Mucosa of descending colon (tissue), 3 donors: ENCODE measurements around the gene HEMGN. TPM values are rescaled to one million over a fixed set of nuclear protein-coding genes. Genes with fewer than 3 reads are reported as not detected.

Experiments used
- ATAC-seq: fragments of 200-7000 bp; cut with Tn5 transposase; one replicate; pipeline ENCODE4 v1.9.1; 2020; ENCODE audit warnings: mild to moderate bottlenecking, moderate library complexity
- DNase-seq, 3 donors: peaks; one replicate each; pipeline ENCODE4 v3.0.0-alpha.2; 2020
- H3K36me3 ChIP-seq: fragments of 200-600 bp; one replicate; pipeline ENCODE4 v1.8.0; 2021; ENCODE audit warnings: low read depth, mild to moderate bottlenecking
- H3K4me1 ChIP-seq: fragments of 200-600 bp; one replicate; pipeline ENCODE4 v1.8.0; 2021; ENCODE audit warnings: low read depth, mild to moderate bottlenecking
- H3K4me3 ChIP-seq: fragments of 200-600 bp; one replicate; pipeline ENCODE4 v1.8.0; 2021; ENCODE audit warnings: mild to moderate bottlenecking
- H3K9me3 ChIP-seq: fragments of 200-600 bp; one replicate; pipeline ENCODE4 v1.8.0; 2021; ENCODE audit warnings: mild to moderate bottlenecking
- intact Hi-C, 2 donors: fragments of 100-400 bp; cut with DNase I in 1 of 2; cut with micrococcal nuclease in 1 of 2; formaldehyde crosslinking; loops; one replicate each; pipeline versions ENCODE4 v1.11.0 to v1.11.1; 2022; cut with DNase I, micrococcal nuclease
- long read RNA-seq, 2 donors: library from polyadenylated mRNA; unstranded; transcript quantifications; one replicate each; pipeline ENCODE4 v2.0.0, GENCODE V29; 2019 to 2021
- total RNA-seq, 3 donors: library from RNA; stranded (reverse); fragmentation: NEBNext Ultra II Directional in 2 of 3; extraction: Animal tissue kit (Norgen Biotek cat#: 25700) in 2 of 3; gene quantifications; one replicate each; pipeline versions ENCODE4 v1.2.1 to v1.2.4, GENCODE V29; 2021 to 2023
- TF ChIP-seq, protein P1 (sequence below): fragments of 200-600 bp; IDR thresholded peaks from one replicate; pipeline ENCODE4 v1.8.0; 2022; ENCODE audit warnings: antibody characterized with exemption, mild to moderate bottlenecking
- donor health status: DM: no; HTN: no; CAD: no; lungs with moderate emphysema.
- donor health status: DM: no; HTN: no; CAD: no.
- donor health status: DM: no; HTN: yes; CAD: no.

HEMGN gene, protein sequence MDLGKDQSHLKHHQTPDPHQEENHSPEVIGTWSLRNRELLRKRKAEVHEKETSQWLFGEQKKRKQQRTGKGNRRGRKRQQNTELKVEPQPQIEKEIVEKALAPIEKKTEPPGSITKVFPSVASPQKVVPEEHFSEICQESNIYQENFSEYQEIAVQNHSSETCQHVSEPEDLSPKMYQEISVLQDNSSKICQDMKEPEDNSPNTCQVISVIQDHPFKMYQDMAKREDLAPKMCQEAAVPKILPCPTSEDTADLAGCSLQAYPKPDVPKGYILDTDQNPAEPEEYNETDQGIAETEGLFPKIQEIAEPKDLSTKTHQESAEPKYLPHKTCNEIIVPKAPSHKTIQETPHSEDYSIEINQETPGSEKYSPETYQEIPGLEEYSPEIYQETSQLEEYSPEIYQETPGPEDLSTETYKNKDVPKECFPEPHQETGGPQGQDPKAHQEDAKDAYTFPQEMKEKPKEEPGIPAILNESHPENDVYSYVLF
- total RNA-seq: not detected
- long read RNA-seq, donor 1: 0 reads
- long read RNA-seq, donor 2: 0 reads

DNA sequence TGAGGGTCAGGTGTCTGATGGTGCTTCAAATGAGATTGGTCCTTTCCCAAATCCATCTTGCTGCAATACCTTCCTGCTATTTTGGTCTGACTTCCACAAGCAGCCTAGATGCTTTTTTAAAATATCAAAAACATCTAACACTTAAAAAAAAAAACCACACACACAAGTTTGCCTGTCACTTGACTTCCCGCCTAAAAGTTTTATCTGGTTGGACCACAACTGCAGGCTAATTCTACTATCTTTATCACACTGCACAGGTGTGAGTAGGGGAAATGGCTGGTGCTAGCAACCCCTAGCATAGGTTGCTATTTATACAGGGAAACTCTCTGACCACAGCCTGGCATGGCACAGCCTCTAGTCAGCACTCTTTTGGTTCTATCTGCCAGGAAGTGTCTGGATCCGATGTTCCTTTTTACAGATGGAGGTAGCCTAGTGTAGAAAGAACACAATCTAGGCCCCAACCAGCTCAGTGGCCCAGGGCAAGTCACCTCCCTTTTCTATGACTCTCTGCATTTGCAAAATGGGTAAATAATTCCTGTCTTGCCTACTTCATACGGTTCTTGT is at the start of gene HEMGN:
Gene HEMGN, minus strand, starts transcription at position 92 of the 564 bp plus-strand sequence. Its CDS starts 36 bp downstream, at position 56.
- Histone ChIP-seq H3K4me1 (no peaks in the 10 kb centered on the region), H3K4me3 (no peak within 1 kb of the TSS), H3K36me3 (no peaks in the 10 kb centered on the region), H3K9me3 (no peaks in the 10 kb centered on the region)
- intact Hi-C loops: no loop called here
- TF ChIP-seq, protein P1, sequence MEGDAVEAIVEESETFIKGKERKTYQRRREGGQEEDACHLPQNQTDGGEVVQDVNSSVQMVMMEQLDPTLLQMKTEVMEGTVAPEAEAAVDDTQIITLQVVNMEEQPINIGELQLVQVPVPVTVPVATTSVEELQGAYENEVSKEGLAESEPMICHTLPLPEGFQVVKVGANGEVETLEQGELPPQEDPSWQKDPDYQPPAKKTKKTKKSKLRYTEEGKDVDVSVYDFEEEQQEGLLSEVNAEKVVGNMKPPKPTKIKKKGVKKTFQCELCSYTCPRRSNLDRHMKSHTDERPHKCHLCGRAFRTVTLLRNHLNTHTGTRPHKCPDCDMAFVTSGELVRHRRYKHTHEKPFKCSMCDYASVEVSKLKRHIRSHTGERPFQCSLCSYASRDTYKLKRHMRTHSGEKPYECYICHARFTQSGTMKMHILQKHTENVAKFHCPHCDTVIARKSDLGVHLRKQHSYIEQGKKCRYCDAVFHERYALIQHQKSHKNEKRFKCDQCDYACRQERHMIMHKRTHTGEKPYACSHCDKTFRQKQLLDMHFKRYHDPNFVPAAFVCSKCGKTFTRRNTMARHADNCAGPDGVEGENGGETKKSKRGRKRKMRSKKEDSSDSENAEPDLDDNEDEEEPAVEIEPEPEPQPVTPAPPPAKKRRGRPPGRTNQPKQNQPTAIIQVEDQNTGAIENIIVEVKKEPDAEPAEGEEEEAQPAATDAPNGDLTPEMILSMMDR: no peak
- DNase-seq: no peak
- ATAC-seq: peak; percentile 71

DNA sequence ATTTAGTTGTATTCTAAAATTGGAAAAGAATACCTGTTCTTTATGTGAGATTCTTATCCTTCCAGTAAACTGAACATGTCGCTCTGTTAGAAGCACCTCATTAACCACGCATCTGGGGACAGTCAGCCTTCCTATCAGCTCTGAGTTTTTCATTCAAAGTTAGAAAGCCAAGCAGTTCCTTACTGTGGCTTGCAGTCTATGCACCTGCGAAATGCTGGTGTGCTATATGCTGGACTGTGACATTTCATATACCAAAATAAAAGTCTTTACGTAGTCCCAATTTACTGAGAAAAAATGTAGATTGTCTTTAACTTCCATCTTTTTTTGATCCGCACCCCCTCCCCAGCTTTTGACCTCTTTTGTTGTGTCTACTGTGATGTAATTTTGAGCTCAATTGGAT is 49.5 kb upstream of the HEMGN start:
- TF ChIP-seq, protein P1: no peak
- no peak overlapping the region for H3K4me3 ChIP-seq
- no peak for ATAC-seq
- peaks cover 47% of the 10 kb centered on the region for H3K4me1 ChIP-seq
- no peak for DNase-seq
- H3K36me3 ChIP-seq: no peaks in the 10 kb centered on the region
- no peaks in the 10 kb centered on the region for H3K9me3 ChIP-seq
- intact Hi-C loops: no loop called here

DNA sequence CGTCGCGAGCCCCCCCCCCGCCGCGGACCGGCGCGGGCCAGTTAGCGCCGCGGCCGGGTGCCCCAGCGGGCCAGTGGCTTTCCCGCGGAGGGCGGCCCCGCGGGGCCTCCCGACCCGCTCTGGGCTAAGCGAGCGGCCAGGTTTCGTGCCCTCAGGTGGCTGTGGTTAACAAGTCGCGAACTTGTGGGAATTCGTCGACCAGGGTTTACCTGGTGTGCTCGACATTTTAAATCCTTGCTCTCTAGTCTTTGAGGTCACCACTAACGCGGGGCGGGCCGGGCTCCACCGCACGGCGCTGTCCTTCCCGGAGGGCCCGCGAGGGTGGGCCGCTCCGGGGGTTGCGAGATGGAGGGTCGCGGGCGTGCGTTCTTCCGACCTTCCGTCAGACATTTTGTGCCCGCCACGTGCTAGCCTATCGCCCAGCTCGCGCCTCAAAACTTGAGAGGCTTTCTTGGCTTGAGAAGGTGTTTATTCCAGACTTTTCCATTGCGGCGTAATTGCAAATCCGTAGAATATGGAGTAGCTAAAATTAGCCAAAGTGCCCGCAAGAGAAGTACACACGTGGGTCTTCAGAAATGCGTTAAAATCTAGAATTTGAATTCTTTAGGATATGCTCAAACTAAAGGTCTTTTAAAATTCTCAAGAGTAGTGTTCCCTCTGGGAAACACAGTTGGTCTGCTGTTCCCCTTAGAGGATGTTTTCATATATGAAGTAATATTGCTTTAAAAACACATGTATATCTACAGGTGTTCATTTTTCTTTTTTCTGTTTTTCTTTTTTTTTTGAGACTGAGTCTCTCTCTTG is 47.3 kb upstream of the HEMGN start:
- peak; percentile 1 for ATAC-seq

DNA sequence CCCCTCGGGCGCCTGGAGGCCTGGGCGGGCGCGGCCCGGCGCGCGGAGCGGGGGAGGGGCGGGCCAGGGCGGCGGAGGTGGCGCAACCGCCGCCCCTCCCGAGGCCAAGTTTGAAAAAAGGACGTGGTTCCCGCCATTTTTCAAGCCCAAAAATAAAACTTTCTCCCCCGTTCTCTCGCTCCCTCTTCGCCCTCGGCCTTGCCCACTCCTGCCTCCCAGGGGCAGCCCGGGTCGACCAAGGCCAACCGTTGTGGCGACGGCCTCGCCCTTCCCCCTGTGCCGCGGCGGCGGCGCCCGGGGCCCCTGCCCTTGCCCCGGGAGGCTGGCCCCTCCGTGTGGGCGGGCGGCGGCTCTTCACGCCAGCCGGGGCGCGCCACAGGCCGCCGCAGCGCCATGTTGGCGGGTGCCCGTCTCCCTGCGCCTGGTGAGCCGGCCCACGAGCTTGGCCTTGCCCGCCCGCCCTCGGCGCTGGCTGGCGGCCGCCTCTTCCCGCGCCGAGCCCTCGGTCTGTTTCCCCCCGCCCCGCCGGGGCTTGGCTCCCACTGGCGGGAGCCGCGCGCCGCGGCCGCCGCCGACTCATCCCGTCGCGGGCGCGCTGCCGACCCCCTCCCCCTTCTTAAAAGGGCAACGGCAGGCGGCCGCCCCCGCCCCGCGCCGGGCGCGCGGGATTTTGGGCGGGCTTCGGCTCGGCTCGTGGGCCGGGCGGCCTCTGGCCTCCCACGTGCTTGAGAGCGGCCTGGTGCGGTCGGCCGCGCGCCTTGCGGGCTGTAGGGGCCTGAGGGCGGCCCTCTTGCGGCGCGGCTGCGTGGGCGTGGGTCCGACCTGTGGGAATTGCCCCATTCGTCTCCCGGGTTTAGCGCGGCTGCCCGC is 46.5 kb upstream of the HEMGN start:
- Histone ChIP-seq H3K4me1 (peaks cover 34% of the 10 kb centered on the region), H3K4me3 (peak overlapping the region; percentile 91), H3K9me3 (no peaks in the 10 kb centered on the region), H3K36me3 (no peaks in the 10 kb centered on the region)
- DNase-seq (peak; percentile 80 to 87 (median 86)), ATAC-seq (peak; percentile 55)
- intact Hi-C loops: no loop called here
- TF ChIP-seq, protein P1: no peak

More for the DNA sequence above, 47.3 kb upstream of the HEMGN start:
- TF ChIP-seq, protein P1: no peak
- intact Hi-C loops: no loop called here
- Histone ChIP-seq H3K36me3 (no peaks in the 10 kb centered on the region), H3K4me1 (peaks cover 39% of the 10 kb centered on the region), H3K9me3 (no peaks in the 10 kb centered on the region), H3K4me3 (peak overlapping the region; percentile 91)
- DNase-seq: peak in 2 of 3 donors; percentile 45 to 69
